A549 (cell line): ENCODE data around the gene RAPGEF4. TPM values are rescaled to one million over a fixed set of nuclear protein-coding genes. Genes with fewer than 3 reads are reported as not detected.

Experiments used
- BHLHE40 ChIP-seq: IDR thresholded peaks from 2 replicates; pipeline ENCODE4 v1.6.1; 2012; ENCODE audit warnings: low read depth, low read length, inconsistent platforms
- CBX2 ChIP-seq: fragments of 200-600 bp; sonication (generic); IDR thresholded peaks from 2 replicates; pipeline ENCODE4 v1.6.1; 2016; ENCODE audit warnings: low read depth, mild to moderate bottlenecking, borderline replicate concordance
- CEBPB ChIP-seq, 2 experiments: fragments of >200 bp in 1 of 2; sonication (Bioruptor Twin) in 1 of 2; formaldehyde crosslinking in 1 of 2; IDR thresholded peaks; 2 replicates each; pipeline ENCODE4 v1.6.1; 2012 to 2016
- EHMT2 ChIP-seq: fragments of 200-600 bp; sonication (generic); IDR thresholded peaks from 2 replicates; pipeline ENCODE4 v1.6.1; 2016; ENCODE audit warnings: antibody characterized with exemption, low read depth, mild to moderate bottlenecking, moderate library complexity
- FOXS1 ChIP-seq: fragments of 250-450 bp; sonication (Bioruptor Pico); IDR thresholded peaks from 2 replicates; pipeline ENCODE4 v1.5.0; 2020; ENCODE audit warnings: mild to moderate bottlenecking, moderate library complexity
- HEYL ChIP-seq: fragments of 250-450 bp; sonication (Bioruptor Pico); IDR thresholded peaks from 2 replicates; pipeline ENCODE4 v1.8.0; 2021; ENCODE audit warnings: mild to moderate bottlenecking, moderate library complexity
- HOXA7 ChIP-seq: fragments of 250-450 bp; sonication (Bioruptor Pico); IDR thresholded peaks from 2 replicates; pipeline ENCODE4 v1.5.0; 2020; ENCODE audit warnings: mild to moderate bottlenecking, moderate library complexity
- HOXB13 ChIP-seq: fragments of 250-450 bp; sonication (Bioruptor Pico); IDR thresholded peaks from 2 replicates; pipeline ENCODE4 v1.5.0; 2020; ENCODE audit warnings: low read depth, mild to moderate bottlenecking, moderate library complexity
- JUN ChIP-seq, 2 experiments: fragments of >200 bp; sonication (Bioruptor Twin); formaldehyde crosslinking; IDR thresholded peaks; 2 replicates in 1 of 2; 3 replicates in 1 of 2; pipeline ENCODE4 v1.6.1; 2016 to 2017
- KDM1A ChIP-seq: fragments of 200-600 bp; sonication (generic); IDR thresholded peaks from 2 replicates; pipeline ENCODE4 v1.6.1; 2016; ENCODE audit warnings: low read depth, mild to moderate bottlenecking
- MAFK ChIP-seq: fragments of 450-650 bp; IDR thresholded peaks from 2 replicates; pipeline ENCODE4 v1.6.1; 2014; ENCODE audit not compliant: partially characterized antibody
- MAZ ChIP-seq: fragments of 150-350 bp; IDR thresholded peaks from 2 replicates; pipeline ENCODE4 v1.6.1; 2014; ENCODE audit warnings: antibody characterized with exemption, low read depth, low read length, borderline replicate concordance
- RARB ChIP-seq: fragments of 250-450 bp; sonication (Bioruptor Pico); IDR thresholded peaks from 2 replicates; pipeline ENCODE4 v1.8.0; 2021; ENCODE audit warnings: mild to moderate bottlenecking, moderate library complexity
- RCOR1 ChIP-seq: fragments of 150-350 bp; IDR thresholded peaks from 2 replicates; pipeline ENCODE4 v1.6.1; 2014; ENCODE audit warnings: antibody characterized with exemption, low read length, low read depth
- RFX5 ChIP-seq: fragments of 450-650 bp; IDR thresholded peaks from 2 replicates; pipeline ENCODE4 v1.7.1; 2014; ENCODE audit warnings: antibody characterized with exemption, mild to moderate bottlenecking, moderate library complexity
- RNF2 ChIP-seq: fragments of 200-600 bp; sonication (generic); IDR thresholded peaks from 2 replicates; pipeline ENCODE4 v1.6.1; 2016; ENCODE audit warnings: low read depth, mild to moderate bottlenecking, antibody characterized with exemption, moderate library complexity, borderline replicate concordance
- TFCP2L1 ChIP-seq: fragments of 250-450 bp; sonication (Bioruptor Pico); IDR thresholded peaks from 2 replicates; pipeline ENCODE4 v1.5.0; 2021; ENCODE audit warnings: mild to moderate bottlenecking
- ZNF302 ChIP-seq: fragments of 250-450 bp; sonication (Bioruptor Pico); IDR thresholded peaks from 2 replicates; pipeline ENCODE4 v1.9.0; 2021; ENCODE audit warnings: inconsistent platforms, mild to moderate bottlenecking, moderate library complexity
- polyA plus RNA-seq, 4 experiments: library from polyadenylated mRNA; depleted of rRNA in 3 of 4; stranded (reverse); fragments of >200 nt; fragmentation: RNase III in 1 of 4; extraction: RNeasy Plus Mini Kit Qiagen cat#74134 plus additional on column Dnase treatment in 1 of 4; gene quantifications; 2 replicates in 3 of 4; 3 replicates in 1 of 4; pipeline ENCODE4 v1.2.3, GENCODE V29; 2011 to 2017
- TF ChIP-seq, protein P1 (sequence below): fragments of 250-450 bp; sonication (Bioruptor Pico); IDR thresholded peaks from 2 replicates; pipeline ENCODE4 v1.5.0; 2021; ENCODE audit warnings: mild to moderate bottlenecking, moderate library complexity, borderline replicate concordance
- TF ChIP-seq, protein P2 (sequence below): fragments of >200 bp; sonication (Bioruptor Twin); formaldehyde crosslinking; IDR thresholded peaks from 2 replicates; pipeline ENCODE4 v1.6.1; 2016
- TF ChIP-seq, protein P3 (sequence below): fragments of 150-350 bp; IDR thresholded peaks from 2 replicates; pipeline ENCODE4 v1.6.1; 2014; ENCODE audit warnings: low read depth, mild to moderate bottlenecking, low read length
- TF ChIP-seq, protein P4 (sequence below): fragments of 450-650 bp; IDR thresholded peaks from 2 replicates; pipeline ENCODE4 v1.6.1; 2014; ENCODE audit warnings: antibody characterized with exemption
- TF ChIP-seq, protein P5 (sequence below): fragments of 250-450 bp; sonication (Bioruptor Pico); IDR thresholded peaks from 2 replicates; pipeline ENCODE4 v1.5.0; 2020; ENCODE audit warnings: low read depth, mild to moderate bottlenecking, moderate library complexity
- TF ChIP-seq, protein P6 (sequence below): fragments of 200-600 bp; sonication (generic); IDR thresholded peaks from 2 replicates; pipeline ENCODE4 v1.6.1; 2016; ENCODE audit warnings: antibody characterized with exemption, mild to moderate bottlenecking, moderate library complexity

Gene RAPGEF4
- polyA plus RNA-seq, 2 of the 4 experiments (the other 2 are of a cell fraction): 0.18 to 1.1 TPM

DNA sequence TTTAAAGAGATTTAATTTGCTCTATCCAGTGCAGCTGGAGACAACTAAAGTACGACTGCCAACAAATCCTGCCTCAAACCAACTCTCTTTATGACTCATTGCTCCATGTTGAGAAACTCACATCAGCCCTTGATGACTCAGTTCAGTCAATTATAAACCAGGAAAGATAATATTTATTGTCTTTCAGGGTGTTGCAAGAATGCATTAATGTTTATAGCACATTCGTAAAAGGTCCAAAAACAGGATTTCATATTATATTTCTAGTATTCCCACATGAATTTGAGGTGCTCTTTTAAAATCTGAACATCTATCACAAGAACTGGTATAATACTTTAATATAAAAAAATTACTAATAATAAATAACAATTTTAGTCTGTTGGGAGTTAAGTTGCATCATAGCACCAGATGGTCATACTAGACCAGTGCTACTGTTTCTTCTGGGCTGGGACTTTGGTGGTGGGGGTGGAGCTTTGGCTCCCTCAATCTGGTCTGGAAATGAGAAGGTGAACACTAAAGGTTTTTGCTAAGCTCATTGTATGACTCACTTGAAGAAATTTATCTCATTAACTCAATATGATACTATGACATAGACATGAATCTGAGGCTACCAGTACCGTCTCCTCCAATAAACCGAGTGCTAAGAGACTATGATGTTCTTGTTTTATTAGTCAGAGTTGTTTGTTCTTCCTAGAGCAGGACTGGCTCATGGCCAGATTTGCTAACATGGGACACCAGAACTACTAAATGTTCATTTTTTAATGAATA is 313.4 kb downstream of the RAPGEF4 start (continued):
- no peak for TF ChIP-seq CBX2
- no peak for TF ChIP-seq TFCP2L1
- no peak for TF ChIP-seq HOXB13 (CRISPR knock-in tag)
- TF ChIP-seq EHMT2: no peak
- peak; percentile 91 to 96; a peak in 4 of 5 replicates for TF ChIP-seq JUN (IDR thresholded peaks at IDR 0.05)
- no peak for TF ChIP-seq RCOR1
- TF ChIP-seq, protein P1, sequence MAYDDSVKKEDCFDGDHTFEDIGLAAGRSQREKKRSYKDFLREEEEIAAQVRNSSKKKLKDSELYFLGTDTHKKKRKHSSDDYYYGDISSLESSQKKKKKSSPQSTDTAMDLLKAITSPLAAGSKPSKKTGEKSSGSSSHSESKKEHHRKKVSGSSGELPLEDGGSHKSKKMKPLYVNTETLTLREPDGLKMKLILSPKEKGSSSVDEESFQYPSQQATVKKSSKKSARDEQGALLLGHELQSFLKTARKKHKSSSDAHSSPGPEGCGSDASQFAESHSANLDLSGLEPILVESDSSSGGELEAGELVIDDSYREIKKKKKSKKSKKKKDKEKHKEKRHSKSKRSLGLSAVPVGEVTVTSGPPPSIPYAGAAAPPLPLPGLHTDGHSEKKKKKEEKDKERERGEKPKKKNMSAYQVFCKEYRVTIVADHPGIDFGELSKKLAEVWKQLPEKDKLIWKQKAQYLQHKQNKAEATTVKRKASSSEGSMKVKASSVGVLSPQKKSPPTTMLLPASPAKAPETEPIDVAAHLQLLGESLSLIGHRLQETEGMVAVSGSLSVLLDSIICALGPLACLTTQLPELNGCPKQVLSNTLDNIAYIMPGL (CRISPR knock-in tag): no peak
- no peak for TF ChIP-seq FOXS1 (CRISPR knock-in tag)
- TF ChIP-seq, protein P2, sequence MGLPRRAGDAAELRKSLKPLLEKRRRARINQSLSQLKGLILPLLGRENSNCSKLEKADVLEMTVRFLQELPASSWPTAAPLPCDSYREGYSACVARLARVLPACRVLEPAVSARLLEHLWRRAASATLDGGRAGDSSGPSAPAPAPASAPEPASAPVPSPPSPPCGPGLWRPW: peak; percentile 93; the same call in 1 of the 2 replicates
- TF ChIP-seq, protein P3, sequence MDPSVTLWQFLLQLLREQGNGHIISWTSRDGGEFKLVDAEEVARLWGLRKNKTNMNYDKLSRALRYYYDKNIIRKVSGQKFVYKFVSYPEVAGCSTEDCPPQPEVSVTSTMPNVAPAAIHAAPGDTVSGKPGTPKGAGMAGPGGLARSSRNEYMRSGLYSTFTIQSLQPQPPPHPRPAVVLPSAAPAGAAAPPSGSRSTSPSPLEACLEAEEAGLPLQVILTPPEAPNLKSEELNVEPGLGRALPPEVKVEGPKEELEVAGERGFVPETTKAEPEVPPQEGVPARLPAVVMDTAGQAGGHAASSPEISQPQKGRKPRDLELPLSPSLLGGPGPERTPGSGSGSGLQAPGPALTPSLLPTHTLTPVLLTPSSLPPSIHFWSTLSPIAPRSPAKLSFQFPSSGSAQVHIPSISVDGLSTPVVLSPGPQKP: no peak
- no peak for TF ChIP-seq HEYL (CRISPR knock-in tag)
- TF ChIP-seq RARB (CRISPR knock-in tag): 0 out of 2 replicates have a peak, but pooled peaks have one; percentile 45
- TF ChIP-seq, protein P4, sequence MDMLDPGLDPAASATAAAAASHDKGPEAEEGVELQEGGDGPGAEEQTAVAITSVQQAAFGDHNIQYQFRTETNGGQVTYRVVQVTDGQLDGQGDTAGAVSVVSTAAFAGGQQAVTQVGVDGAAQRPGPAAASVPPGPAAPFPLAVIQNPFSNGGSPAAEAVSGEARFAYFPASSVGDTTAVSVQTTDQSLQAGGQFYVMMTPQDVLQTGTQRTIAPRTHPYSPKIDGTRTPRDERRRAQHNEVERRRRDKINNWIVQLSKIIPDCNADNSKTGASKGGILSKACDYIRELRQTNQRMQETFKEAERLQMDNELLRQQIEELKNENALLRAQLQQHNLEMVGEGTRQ: no peak
- TF ChIP-seq HOXA7 (CRISPR knock-in tag): no peak
- TF ChIP-seq MAZ: no peak
- no peak for TF ChIP-seq BHLHE40
- TF ChIP-seq MAFK: peak; percentile 80
- TF ChIP-seq KDM1A: no peak
- TF ChIP-seq, protein P5, sequence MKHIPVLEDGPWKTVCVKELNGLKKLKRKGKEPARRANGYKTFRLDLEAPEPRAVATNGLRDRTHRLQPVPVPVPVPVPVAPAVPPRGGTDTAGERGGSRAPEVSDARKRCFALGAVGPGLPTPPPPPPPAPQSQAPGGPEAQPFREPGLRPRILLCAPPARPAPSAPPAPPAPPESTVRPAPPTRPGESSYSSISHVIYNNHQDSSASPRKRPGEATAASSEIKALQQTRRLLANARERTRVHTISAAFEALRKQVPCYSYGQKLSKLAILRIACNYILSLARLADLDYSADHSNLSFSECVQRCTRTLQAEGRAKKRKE (CRISPR knock-in tag): no peak
- no peak for TF ChIP-seq RNF2
- TF ChIP-seq, protein P6, sequence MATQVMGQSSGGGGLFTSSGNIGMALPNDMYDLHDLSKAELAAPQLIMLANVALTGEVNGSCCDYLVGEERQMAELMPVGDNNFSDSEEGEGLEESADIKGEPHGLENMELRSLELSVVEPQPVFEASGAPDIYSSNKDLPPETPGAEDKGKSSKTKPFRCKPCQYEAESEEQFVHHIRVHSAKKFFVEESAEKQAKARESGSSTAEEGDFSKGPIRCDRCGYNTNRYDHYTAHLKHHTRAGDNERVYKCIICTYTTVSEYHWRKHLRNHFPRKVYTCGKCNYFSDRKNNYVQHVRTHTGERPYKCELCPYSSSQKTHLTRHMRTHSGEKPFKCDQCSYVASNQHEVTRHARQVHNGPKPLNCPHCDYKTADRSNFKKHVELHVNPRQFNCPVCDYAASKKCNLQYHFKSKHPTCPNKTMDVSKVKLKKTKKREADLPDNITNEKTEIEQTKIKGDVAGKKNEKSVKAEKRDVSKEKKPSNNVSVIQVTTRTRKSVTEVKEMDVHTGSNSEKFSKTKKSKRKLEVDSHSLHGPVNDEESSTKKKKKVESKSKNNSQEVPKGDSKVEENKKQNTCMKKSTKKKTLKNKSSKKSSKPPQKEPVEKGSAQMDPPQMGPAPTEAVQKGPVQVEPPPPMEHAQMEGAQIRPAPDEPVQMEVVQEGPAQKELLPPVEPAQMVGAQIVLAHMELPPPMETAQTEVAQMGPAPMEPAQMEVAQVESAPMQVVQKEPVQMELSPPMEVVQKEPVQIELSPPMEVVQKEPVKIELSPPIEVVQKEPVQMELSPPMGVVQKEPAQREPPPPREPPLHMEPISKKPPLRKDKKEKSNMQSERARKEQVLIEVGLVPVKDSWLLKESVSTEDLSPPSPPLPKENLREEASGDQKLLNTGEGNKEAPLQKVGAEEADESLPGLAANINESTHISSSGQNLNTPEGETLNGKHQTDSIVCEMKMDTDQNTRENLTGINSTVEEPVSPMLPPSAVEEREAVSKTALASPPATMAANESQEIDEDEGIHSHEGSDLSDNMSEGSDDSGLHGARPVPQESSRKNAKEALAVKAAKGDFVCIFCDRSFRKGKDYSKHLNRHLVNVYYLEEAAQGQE: no peak
- TF ChIP-seq RFX5: no peak
- no peak for TF ChIP-seq ZNF302 (CRISPR knock-in tag)
- TF ChIP-seq CEBPB (IDR thresholded peaks at IDR 0.05): peak; percentile 99
